ENCODE data around the gene TMEM196. TPM values are rescaled to one million over a fixed set of nuclear protein-coding genes. Genes with fewer than 3 reads are reported as not detected.
A peak's percentile ranks its signal among the peaks of the same experiment; 100 is the strongest.

Gene TMEM196
- total and polyA plus RNA-seq, 2 donors (not counting 3 experiments of a cell fraction or from before 2014, with no cell fraction given) = not detected

DNA sequence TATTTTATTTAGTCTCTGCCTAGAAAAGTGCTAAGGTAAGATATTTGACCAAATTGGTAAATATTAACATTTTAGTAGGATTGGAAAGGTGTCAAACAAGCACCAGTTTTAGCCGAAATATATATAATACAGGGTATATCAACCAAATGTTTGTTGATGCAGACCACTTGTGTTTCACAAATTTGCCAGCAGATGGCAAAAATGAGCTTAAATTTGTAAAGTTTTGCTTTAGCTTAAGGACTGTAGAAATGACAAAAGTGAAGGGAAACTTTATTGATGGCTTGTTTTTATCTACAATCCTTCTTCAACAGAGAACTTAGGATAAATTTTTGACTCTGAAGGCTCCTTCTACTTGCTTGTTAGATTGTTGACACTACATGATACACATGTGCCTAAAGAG is 59.7 kb downstream of the TMEM196 start:
- ChIA-PET POLR2A (no interaction called here), CTCF (interaction anchor here (0.6 to 10.2 kb wide), 48 partner anchors 9 to 1727 kb away, joined by 3 to 354 read pairs (median 4); partner anchors contain the start of gene ITGB8)
- no peak overlapping the region for H3K9ac ChIP-seq (replicated peaks; ENCODE audit: extremely low read depth, insufficient read depth, low read length)
- H3K9me1 ChIP-seq (replicated peaks; ENCODE audit: control insufficient read depth, extremely low read depth, insufficient read depth, low read length) = no peaks in the 10 kb centered on the region
- no peak overlapping the region for H2AFZ ChIP-seq (ENCODE audit: low read depth, low read length)
- no peaks in the 10 kb centered on the region for H4K20me1 ChIP-seq (replicated peaks; ENCODE audit: control insufficient read depth, extremely low read depth, insufficient read depth, low read length)
- no peaks in the 10 kb centered on the region for H3K4me1 ChIP-seq (ENCODE audit: control insufficient read depth, extremely low read depth, insufficient read depth, low read length)
- no peak overlapping the region for H3K4me2 ChIP-seq (ENCODE audit: insufficient read depth, low read length)
- peak; percentile 79 for FAIRE-seq
- peaks cover 10 to 29% of the 10 kb centered on the region in 2 experiments for H3K27me3 ChIP-seq (ENCODE audit: control insufficient read depth in 2 of 2, insufficient read depth in 2 of 2, low read length in 2 of 2)
- TF ChIP-seq POLR2AphosphoS5 (IDR thresholded peaks at IDR 0.05; ENCODE audit: insufficient read depth, low read depth, low read length) (no peak), JUN (IDR thresholded peaks at IDR 0.05; ENCODE audit: borderline replicate concordance, insufficient read depth, insufficient read length, low read depth) (no peak), EZH2 (IDR thresholded peaks at IDR 0.05; ENCODE audit: borderline replicate concordance, low read depth, low read length, severe bottlenecking) (no peak), GATA2 (IDR thresholded peaks at IDR 0.05; ENCODE audit: insufficient read depth, insufficient read length, low read depth, low read length) (no peak)
- TF ChIP-seq, protein P1, sequence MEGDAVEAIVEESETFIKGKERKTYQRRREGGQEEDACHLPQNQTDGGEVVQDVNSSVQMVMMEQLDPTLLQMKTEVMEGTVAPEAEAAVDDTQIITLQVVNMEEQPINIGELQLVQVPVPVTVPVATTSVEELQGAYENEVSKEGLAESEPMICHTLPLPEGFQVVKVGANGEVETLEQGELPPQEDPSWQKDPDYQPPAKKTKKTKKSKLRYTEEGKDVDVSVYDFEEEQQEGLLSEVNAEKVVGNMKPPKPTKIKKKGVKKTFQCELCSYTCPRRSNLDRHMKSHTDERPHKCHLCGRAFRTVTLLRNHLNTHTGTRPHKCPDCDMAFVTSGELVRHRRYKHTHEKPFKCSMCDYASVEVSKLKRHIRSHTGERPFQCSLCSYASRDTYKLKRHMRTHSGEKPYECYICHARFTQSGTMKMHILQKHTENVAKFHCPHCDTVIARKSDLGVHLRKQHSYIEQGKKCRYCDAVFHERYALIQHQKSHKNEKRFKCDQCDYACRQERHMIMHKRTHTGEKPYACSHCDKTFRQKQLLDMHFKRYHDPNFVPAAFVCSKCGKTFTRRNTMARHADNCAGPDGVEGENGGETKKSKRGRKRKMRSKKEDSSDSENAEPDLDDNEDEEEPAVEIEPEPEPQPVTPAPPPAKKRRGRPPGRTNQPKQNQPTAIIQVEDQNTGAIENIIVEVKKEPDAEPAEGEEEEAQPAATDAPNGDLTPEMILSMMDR (IDR thresholded peaks at IDR 0.05; ENCODE audit: extremely low read depth in 1 of 2, insufficient read depth in 1 of 2, low read depth in 1 of 2, low read length in 2 of 2) = peak; percentile 20 to 39
- dilution Hi-C loops (cut with MboI; ENCODE audit: extremely low pct_ligation_motif_present, low sequenced_read_pairs) = no loop called here
- H3K4me3 ChIP-seq (replicated peaks in 1 of 3; ENCODE audit: insufficient read depth in 1 of 3, low read depth in 1 of 3, low read length in 3 of 3) = no peak overlapping the region
- H3K9me3 ChIP-seq (replicated peaks; ENCODE audit: control insufficient read depth, insufficient read depth, low read length) = no peaks in the 10 kb centered on the region
- H3K27ac ChIP-seq (ENCODE audit: insufficient read depth, low read depth, low read length) = no peak overlapping the region
- intact Hi-C loops (cut with micrococcal nuclease) = loop anchor here (1.0 kb wide), 3 partner anchors 598 to 935 kb away; no protein-coding TSS in a partner anchor
- H3K79me2 ChIP-seq (ENCODE audit: control insufficient read depth, insufficient read depth, low read length) = no peaks in the 10 kb centered on the region
- peak; percentile 62 for DNase-seq (ENCODE audit: low read depth, low spot score)
- H3K36me3 ChIP-seq (ENCODE audit: control insufficient read depth in 2 of 2, extremely low read depth in 1 of 2, insufficient read depth in 2 of 2, low read length in 2 of 2) = no peaks in the 10 kb centered on the region
- BruUV-seq (replicated peaks) = no TSS peak
